ENCODE data around the gene AFG1L. TPM values are rescaled to one million over a fixed set of nuclear protein-coding genes. Genes with fewer than 3 reads are reported as not detected.
"Not testable (repeated sequence)": the region's sequence is repeated elsewhere in the genome, so short reads cannot be mapped to it uniquely, and the experiment has no call there.

The AFG1L gene
- total RNA-seq, 1 donor from 2014 or later = 12.6 TPM

- intact Hi-C loops (cut with DNase I) = loop anchor here (5.0 to 10.0 kb wide), 2 partner anchors 412 to 544 kb away; no protein-coding TSS in a partner anchor
- DNase-seq (no peak), ATAC-seq (ENCODE audit: poor library complexity) (peak; percentile 66)
Observed at GRCh38 chr6:108526739-108527174, 231.9 kb downstream of the AFG1L start.

DNA sequence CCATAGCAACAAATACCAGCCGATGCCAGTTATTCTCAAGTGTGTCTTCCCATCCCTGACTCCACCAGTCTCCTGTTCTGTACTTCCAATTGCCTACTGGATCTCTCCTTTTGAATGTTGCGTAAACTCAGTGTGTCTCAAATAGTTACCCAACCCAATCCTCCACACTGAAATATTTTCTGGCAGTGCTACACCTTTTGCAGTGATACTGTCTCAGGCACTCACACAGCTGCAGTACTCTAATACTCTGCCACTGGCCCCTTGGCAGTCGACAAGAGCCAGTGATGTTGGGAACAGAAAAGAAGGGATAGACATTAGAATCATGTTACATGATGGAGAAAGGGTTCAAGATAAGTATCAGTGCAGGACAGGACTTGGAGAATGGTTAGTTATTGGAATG lies 234.0 kb downstream of the AFG1L start:
- DNase-seq (no peak), ATAC-seq (ENCODE audit: poor library complexity) (no peak)
- intact Hi-C loops (cut with DNase I) = loop anchor here (5.0 to 10.0 kb wide), 2 partner anchors 414 to 547 kb away; no protein-coding TSS in a partner anchor

DNA sequence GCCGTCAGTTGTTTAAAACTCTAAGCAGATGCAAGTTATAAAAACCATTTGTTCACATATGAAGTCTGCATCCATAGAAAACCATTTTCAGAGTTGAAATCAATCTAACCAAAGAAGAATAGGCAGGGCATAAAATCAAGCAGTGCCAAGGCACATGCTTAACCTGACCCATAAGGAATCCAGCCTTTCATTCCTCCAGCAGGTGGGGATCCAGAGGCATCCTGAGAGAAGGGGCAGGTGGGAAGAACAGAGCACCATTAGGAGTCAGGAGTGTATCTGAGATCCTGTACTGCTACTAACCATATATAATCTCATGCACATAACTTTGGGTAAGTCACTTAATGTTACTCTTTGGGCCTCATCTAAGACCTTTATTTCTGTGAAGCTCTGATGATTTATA lies 236.5 kb downstream of the AFG1L start:
- intact Hi-C loops (cut with DNase I) = no loop called here
- no peak for DNase-seq
- no peak for ATAC-seq (ENCODE audit: poor library complexity)

DNA sequence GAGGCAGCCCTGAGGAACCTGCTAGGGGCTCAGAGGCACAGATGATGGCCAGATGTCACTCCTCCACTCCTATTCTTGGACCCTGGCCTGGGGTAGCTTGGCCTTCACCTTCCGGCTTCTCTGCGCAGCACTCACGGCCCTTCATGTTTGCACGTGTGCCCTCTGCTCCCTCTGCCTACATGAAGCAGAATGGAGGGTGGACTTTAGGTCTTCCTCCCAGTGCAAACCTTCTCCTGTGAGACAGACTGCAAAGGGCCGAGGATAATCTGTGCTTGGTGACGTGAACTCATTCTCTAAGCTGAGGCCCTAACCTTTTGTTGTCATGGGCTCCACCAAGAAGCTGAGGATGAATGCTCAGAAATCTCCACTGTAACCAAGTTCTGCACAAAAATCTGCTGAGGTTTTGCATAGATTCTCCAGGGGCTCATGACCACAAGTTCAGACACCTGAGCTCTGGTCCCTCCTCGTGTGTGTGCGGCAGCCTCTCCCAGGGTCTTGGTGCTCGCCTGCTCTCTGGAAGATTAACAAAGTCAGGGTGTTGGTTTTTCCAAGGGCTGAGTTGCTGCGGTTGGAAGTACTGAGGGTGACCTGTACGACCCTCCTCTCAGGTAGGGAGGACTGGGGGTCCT lies 240.4 kb downstream of the AFG1L start:
- ATAC-seq (ENCODE audit: poor library complexity) (no peak), DNase-seq (no peak)
- intact Hi-C loops (cut with DNase I) = no loop called here

DNA sequence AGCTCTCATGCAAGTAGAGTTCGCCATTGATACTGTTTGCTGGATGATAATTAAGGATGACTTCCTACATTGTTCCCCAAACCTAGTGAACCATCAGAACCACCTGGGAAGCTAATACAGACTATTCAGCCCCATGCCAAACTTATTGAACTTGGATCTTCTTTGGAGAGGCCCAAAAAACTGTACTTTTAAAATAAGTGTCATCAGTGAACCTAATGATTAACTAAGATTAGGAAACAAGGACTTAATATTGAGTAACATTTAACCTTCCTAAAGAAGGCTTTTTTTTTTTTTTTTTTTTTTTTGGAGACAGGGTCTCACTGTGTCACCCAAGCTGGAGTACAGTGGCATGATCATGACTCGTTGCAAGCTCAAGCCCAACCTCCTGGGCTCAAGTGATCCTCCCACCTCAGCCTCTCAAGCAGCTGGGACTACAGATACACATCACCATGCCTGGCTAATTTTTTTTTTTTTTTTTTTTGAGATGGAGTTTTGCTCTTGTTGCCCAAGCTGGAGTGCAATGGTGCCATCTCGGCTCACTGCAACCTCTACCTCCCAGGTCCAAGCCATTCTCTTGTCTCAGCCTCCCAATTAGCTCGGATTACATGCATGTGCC lies 241.2 kb downstream of the AFG1L start:
- ATAC-seq (ENCODE audit: poor library complexity); DNase-seq; intact Hi-C loops (cut with DNase I): not testable (repeated sequence)

DNA sequence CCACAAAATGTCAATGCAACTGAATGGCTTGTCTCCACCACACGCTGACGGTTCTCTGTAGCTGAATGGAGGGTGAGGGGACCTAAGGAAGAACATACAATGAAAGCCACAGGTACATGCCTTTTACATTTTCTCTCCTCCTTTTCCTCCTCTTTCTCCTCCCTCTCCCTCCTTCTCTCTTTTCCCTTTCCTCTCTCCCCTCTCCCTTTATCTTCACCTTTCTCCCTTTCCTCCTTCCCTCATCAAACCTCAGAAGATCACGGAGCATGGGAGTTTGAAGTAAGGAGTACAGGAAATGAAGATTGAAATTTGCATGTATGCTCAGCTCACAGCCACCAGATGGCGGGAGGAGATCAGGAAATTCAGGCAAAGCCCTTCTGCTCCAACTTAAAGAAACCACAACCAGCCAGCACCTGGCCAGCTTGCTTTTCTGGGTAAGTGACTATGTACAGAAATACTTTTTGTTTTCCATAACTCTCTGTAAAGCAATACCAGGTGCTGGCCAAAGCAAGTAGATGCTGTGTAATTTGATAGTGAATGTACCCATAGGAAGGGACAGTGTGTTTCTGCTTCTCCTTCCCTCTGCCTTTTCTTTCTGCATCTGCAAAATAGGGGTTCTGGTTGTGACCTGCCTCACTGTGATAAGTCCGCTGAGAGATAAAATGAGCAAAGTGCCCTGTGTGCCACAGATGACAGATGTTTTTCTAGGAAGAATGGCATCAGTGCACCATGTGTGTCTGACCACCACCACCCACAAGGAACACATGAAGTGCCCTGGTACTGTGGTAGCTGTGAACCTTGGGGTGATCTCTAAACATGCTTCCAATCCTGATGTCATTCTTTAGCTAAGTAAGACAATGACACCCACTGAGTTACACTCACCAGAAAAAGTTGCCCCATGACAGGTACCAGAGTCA lies 247.2 kb downstream of the AFG1L start:
- intact Hi-C loops (cut with DNase I) = loop anchor here (2.0 to 5.0 kb wide), 4 partner anchors 240 to 530 kb away; no protein-coding TSS in a partner anchor
- DNase-seq (peak; percentile 67), ATAC-seq (ENCODE audit: poor library complexity) (peak; percentile 91)

- intact Hi-C loops (cut with DNase I) = loop anchor here (2.0 to 5.0 kb wide), 4 partner anchors 239 to 529 kb away; no protein-coding TSS in a partner anchor
- ATAC-seq (ENCODE audit: poor library complexity) = no peak
- no peak for DNase-seq
Observed at GRCh38 chr6:108543175-108543940, 248.5 kb downstream of the AFG1L start.

DNA sequence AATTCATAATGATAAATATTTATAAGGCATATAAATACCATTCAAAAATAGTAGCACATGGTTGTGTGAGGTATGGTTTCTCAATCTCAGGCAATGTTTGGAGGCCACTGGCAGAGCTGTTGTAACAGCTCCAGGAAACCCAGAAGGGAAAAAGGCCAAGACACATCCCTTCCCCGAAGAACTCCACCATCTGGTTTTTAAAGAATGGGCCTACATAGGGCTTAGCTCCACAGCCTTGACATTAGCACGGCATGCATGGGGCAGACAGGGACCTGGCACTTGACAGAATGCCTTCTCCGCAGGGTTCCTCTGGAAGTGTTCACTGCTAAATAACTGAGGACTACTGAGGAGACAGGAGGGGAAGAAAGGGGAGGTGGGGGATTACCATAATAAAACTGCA lies 249.8 kb downstream of the AFG1L start:
- DNase-seq (no peak), ATAC-seq (ENCODE audit: poor library complexity) (no peak)
- intact Hi-C loops (cut with DNase I) = loop anchor here (5.0 kb wide), 3 partner anchors 238 to 528 kb away; no protein-coding TSS in a partner anchor

DNA sequence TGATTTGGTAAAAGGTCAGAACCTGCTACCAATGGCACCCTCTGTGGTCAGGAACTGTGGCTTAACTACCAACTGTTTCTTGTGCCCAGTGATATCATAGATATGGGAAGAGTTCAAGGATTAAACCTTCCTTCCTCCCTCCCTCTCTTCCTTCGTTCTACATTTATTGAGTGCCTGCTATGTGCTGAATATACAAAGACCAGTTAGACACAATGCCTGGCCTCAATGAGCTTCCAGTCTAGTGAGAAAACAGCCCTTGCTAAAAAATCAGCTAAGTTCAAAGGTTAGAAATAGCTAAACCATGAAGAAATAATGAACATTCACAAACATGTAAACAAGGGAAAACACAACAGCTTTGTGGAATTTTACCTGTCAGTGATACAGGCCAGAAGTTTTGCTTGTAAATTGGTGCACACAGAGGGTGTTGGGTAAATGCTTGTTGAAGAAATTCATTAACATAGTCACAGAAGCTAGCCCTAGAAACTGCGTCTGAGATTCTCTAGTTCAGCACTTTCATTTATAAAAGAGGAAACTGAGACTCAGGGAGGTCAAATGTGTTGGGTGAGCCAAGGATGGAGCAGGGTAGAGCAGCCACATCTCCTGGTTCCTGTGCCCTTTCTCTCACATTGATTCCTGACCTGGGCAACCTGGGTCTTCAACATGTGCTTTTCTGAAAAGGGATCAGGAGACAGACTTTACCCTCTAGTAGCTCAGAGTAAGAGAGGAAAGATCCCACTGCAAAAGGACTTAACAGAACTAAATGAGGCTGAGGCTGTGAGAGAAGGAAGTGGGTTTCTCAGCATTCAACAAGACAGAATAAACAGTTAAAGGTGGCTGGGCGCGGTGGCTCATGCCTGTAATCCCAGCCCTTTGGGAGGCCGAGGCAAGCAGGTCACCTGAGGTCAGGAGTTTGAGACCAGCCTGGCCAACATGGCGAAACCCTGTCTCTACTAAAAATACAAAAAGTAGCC lies 251.5 kb downstream of the AFG1L start:
- DNase-seq (no peak), ATAC-seq (ENCODE audit: poor library complexity) (peak; percentile 31)
- intact Hi-C loops (cut with DNase I) = no loop called here

DNA sequence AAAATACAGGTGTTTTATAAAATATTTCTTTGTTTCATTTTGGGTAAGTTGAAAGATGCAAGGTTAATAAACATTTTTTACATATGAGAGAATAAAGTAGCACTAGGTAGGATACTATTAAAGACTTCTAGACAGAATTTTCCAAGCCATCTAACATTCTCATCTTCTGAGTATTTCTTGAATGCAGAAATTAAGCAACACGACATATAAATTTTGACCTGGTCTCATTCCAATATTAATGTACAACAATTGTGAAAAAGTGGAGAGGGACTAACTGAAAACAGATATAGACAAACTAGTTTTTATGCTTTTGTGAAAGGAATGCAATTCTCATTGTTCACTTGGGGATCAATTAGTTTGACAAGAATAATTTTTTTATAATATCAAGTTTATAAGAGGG lies 254.4 kb downstream of the AFG1L start:
- intact Hi-C loops (cut with DNase I) = no loop called here
- ATAC-seq (ENCODE audit: poor library complexity) (no peak), DNase-seq (no peak)

DNA sequence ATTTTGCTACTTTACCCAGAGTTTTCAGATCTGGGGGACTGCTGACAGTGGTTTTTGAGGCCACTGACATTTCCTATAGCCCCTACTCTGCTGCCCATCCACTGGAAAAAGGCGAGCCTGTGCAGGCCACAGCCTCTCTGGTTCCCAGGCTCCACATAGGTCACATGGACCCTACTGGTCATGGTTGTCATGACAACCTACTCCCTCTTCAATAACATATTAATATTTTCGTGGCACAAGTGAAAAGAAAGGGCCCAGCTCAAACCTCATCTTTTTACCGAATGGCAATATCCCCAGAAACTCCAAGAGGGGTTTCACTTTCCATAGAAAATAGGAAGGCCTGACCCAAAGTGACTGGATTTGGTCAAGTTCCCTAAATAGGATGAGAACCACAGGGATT lies 254.9 kb downstream of the AFG1L start:
- ATAC-seq (ENCODE audit: poor library complexity) (no peak), DNase-seq (no peak)
- intact Hi-C loops (cut with DNase I) = no loop called here

DNA sequence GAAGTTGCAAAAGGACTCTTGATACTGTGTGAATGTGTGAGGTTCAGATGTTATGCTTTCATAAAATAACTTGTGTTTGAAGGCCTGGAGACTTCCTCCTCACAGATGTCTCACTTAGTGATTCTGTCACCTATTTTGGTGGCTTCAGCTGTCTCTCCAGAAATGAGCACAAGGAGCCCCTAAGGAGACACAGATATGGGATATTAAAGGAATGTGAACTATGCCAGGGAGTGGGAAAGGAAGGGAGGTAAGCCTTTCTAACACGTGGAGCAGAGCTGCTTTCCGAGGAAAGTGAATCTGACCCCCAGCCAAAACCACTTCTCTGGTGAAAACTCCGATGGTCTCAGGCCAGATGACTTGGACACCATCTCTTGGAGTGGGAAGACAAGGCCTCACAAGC lies 255.4 kb downstream of the AFG1L start:
- no peak for DNase-seq
- intact Hi-C loops (cut with DNase I) = no loop called here
- ATAC-seq (ENCODE audit: poor library complexity) = no peak

GRCh38 chr6:108555399-108556052 lies 260.7 kb downstream of the AFG1L start:
- DNase-seq (peak; percentile 73), ATAC-seq (ENCODE audit: poor library complexity) (peak; percentile 16)
- intact Hi-C loops (cut with DNase I) = loop anchor here (5.0 kb wide), 2 partner anchors 227 to 517 kb away; no protein-coding TSS in a partner anchor

DNA sequence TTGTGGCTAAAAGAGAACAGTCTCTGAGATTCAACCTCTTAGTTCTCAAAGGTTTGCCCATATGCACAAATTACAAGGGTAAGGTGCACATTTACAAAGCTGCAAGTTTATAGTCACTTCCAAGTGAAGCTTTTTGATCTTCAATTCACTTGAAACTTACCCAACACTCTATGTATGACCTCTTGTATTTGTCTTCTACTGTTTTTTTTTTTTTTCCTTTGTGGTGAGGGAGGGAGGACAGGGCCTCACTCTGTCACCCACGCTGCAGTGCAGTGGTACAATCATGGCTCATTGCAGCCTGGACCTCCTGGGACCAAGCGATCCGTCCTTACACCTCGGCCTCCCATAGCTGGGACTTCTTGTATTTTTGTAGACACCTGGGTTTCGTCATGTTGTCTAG lies 261.4 kb downstream of the AFG1L start:
- DNase-seq (no peak), ATAC-seq (ENCODE audit: poor library complexity) (no peak)
- intact Hi-C loops (cut with DNase I) = loop anchor here (5.0 kb wide), 2 partner anchors 226 to 516 kb away; no protein-coding TSS in a partner anchor

DNA sequence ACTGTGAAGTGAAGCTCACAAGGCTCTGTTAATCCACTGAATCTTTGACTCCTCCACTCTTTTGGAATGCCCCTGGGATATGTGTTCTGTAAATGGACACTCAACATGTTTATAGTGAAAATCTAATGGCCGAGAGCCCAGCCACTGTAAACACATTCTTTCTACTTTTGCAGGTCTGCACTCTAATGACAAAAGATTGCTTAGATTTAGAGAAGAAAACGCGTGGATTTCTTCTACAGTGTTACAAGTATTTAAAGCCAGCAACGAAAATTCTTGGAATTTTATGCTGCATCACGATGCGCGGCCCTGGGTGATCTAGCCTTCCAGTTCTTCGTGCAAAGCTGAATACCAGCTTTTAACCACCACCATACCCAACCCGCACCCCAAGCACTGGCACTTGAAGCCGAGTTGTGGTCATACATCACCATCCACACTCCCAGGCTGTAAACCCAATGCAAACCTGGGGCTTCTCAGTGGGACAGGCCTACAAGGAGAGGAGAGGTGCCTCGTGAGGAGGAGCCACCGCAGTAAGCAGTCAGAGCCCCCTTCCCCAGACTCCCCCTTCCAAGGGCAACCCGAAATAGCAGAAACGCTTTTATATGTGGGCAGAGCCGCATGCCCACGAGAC lies 262.1 kb downstream of the AFG1L start:
- DNase-seq (no peak), ATAC-seq (ENCODE audit: poor library complexity) (no peak)
- intact Hi-C loops (cut with DNase I) = loop anchor here (5.0 kb wide), 2 partner anchors 225 to 515 kb away; no protein-coding TSS in a partner anchor

Measured in Right ventricle myocardium superior (tissue), 1 donor.